Nephron progenitor cell (in vitro differentiated cells): ENCODE results near the gene ZDHHC11.

Experiments
- DNase-seq: peaks from one replicate; pipeline ENCODE4 v3.0.0; 2021
- H3K27ac Mint-ChIP-seq: 2 replicates; pipeline ENCODE4 v1.8.0; 2021; ENCODE audit warnings: mild to moderate bottlenecking, moderate library complexity, mixed read lengths
- H3K27me3 Mint-ChIP-seq: 2 replicates; pipeline ENCODE4 v1.8.0; 2021; ENCODE audit warnings: mild to moderate bottlenecking, low read depth, mixed read lengths; ENCODE audit not compliant: poor library complexity
- H3K36me3 Mint-ChIP-seq: 2 replicates; pipeline ENCODE4 v1.8.0; 2021; ENCODE audit warnings: low read depth, mixed read lengths
- H3K4me1 Mint-ChIP-seq: 2 replicates; pipeline ENCODE4 v1.8.0; 2021; ENCODE audit warnings: mixed read lengths
- H3K4me3 Mint-ChIP-seq: 2 replicates; pipeline ENCODE4 v1.8.0; 2021; ENCODE audit warnings: mild to moderate bottlenecking, moderate library complexity, mixed read lengths
- H3K9me3 Mint-ChIP-seq: 2 replicates; pipeline ENCODE4 v1.8.0; 2021; ENCODE audit warnings: mild to moderate bottlenecking, moderate library complexity, mixed read lengths
- CTCF ChIP-seq: fragments of 200-600 bp; sonication (generic); IDR thresholded peaks from 2 replicates; pipeline ENCODE4 v1.5.0; 2021; ENCODE audit warnings: antibody characterized with exemption

The ZDHHC11 gene

GRCh38 chr5:864492-865167 lies 13.8 kb upstream of the ZDHHC11 start:
- no peaks in the 10 kb centered on the region for H3K9me3 Mint-ChIP-seq
- no peak for DNase-seq
- H3K27me3 Mint-ChIP-seq = peaks cover 4% of the 10 kb centered on the region
- peaks cover under 1% of the 10 kb centered on the region for H3K4me1 Mint-ChIP-seq
- H3K27ac Mint-ChIP-seq = peak overlapping the region; percentile 94
- no peak for TF ChIP-seq CTCF
- H3K4me3 Mint-ChIP-seq = no peak overlapping the region
- H3K36me3 Mint-ChIP-seq = peaks cover 37% of the 10 kb centered on the region

GRCh38 chr5:863244-863805 lies 12.5 kb upstream of the ZDHHC11 start:
- Mint-ChIP-seq H3K27me3 (peaks cover 4% of the 10 kb centered on the region), H3K9me3 (no peaks in the 10 kb centered on the region), H3K27ac (no peak overlapping the region), H3K4me1 (peaks cover 13% of the 10 kb centered on the region), H3K4me3 (no peak overlapping the region), H3K36me3 (peaks cover 27% of the 10 kb centered on the region)
- DNase-seq = no peak
- no peak for TF ChIP-seq CTCF

- TF ChIP-seq CTCF = no peak
- H3K27me3 Mint-ChIP-seq = peaks cover 4% of the 10 kb centered on the region
- H3K4me1 Mint-ChIP-seq = peaks cover 16% of the 10 kb centered on the region
- no peaks in the 10 kb centered on the region for H3K9me3 Mint-ChIP-seq
- H3K27ac Mint-ChIP-seq = peak overlapping the region; percentile 32
- no peak overlapping the region for H3K4me3 Mint-ChIP-seq
- DNase-seq = no peak
- peaks cover 20% of the 10 kb centered on the region for H3K36me3 Mint-ChIP-seq
Observed at GRCh38 chr5:862367-863243, 11.8 kb upstream of the ZDHHC11 start.

GRCh38 chr5:861442-862366 lies 10.9 kb upstream of the ZDHHC11 start:
- DNase-seq = no peak
- Mint-ChIP-seq H3K4me1 (peaks cover 16% of the 10 kb centered on the region), H3K27ac (no peak overlapping the region), H3K9me3 (no peaks in the 10 kb centered on the region), H3K4me3 (no peak overlapping the region), H3K36me3 (peaks cover 14% of the 10 kb centered on the region), H3K27me3 (peaks cover 4% of the 10 kb centered on the region)
- TF ChIP-seq CTCF = no peak

GRCh38 chr5:860506-861150 lies 9.8 kb upstream of the ZDHHC11 start:
- TF ChIP-seq CTCF = no peak

More at GRCh38 chr5:860506-861150, 9.8 kb upstream of the ZDHHC11 start:
- peaks cover 4% of the 10 kb centered on the region for H3K27me3 Mint-ChIP-seq
- H3K4me1 Mint-ChIP-seq = peaks cover 16% of the 10 kb centered on the region
- H3K27ac Mint-ChIP-seq = peak overlapping the region; percentile 11
- no peak for DNase-seq
- H3K4me3 Mint-ChIP-seq = no peak overlapping the region
- no peaks in the 10 kb centered on the region for H3K9me3 Mint-ChIP-seq
- H3K36me3 Mint-ChIP-seq = peaks cover 6% of the 10 kb centered on the region
